ENCODE results near the gene TAP1. TPM values are rescaled to one million over a fixed set of nuclear protein-coding genes. Genes with fewer than 3 reads are reported as not detected.

TAP1 gene
- total and polyA plus RNA-seq, 9 of the 15 experiments (the other 6 are each of a cell fraction or from before 2014, with no cell fraction given), result 1.3 to 6.0 (median 4.2) TPM

GRCh38 chr6:32838114-32838958 is 15.2 kb downstream of the TAP1 start, which contains the start of gene TAP2 (continued):
- TF ChIP-seq POLR2AphosphoS5 (IDR thresholded peaks at IDR 0.05; ENCODE audit: control insufficient read depth, insufficient read depth, low read depth, low read length) (peak; percentile 45; the same call in 1 of the 2 replicates), ATF1 (CRISPR knock-in tag; IDR thresholded peaks at IDR 0.05) (no peak), ATF1 (tag; IDR thresholded peaks at IDR 0.05) (peak; percentile 67), TFAP4 (CRISPR knock-in tag; IDR thresholded peaks at IDR 0.05; ENCODE audit: borderline replicate concordance) (peak; percentile 78), ELF1 (tag; IDR thresholded peaks at IDR 0.05) (no peak), MLLT1 (IDR thresholded peaks at IDR 0.05) (0 out of 4 replicates have a peak, but pooled peaks of 1 of the 2 experiments have one; percentile 18), GMEB1 (CRISPR knock-in tag; IDR thresholded peaks at IDR 0.05) (0 out of 2 replicates have a peak, but pooled peaks have one; percentile 17), CBX1 (IDR thresholded peaks at IDR 0.05; ENCODE audit: low read depth) (peak; percentile 51; the same call in 1 of the 2 replicates), FOSL1 (tag; conservative IDR thresholded peaks at IDR 0.05) (no peak), ZBTB40 (IDR thresholded peaks at IDR 0.05) (peak; percentile 80), ZBTB40 (CRISPR knock-in tag; IDR thresholded peaks at IDR 0.05) (0 out of 2 replicates have a peak, but pooled peaks have one; percentile 46), ZNF146 (CRISPR knock-in tag; IDR thresholded peaks at IDR 0.05; ENCODE audit: unreplicated experiment) (no peak), NCOA4 (IDR thresholded peaks at IDR 0.05; ENCODE audit: partially characterized antibody) (no peak)

All from K562 (cell line).